ENCODE measurements around the gene CXorf65.

DNA sequence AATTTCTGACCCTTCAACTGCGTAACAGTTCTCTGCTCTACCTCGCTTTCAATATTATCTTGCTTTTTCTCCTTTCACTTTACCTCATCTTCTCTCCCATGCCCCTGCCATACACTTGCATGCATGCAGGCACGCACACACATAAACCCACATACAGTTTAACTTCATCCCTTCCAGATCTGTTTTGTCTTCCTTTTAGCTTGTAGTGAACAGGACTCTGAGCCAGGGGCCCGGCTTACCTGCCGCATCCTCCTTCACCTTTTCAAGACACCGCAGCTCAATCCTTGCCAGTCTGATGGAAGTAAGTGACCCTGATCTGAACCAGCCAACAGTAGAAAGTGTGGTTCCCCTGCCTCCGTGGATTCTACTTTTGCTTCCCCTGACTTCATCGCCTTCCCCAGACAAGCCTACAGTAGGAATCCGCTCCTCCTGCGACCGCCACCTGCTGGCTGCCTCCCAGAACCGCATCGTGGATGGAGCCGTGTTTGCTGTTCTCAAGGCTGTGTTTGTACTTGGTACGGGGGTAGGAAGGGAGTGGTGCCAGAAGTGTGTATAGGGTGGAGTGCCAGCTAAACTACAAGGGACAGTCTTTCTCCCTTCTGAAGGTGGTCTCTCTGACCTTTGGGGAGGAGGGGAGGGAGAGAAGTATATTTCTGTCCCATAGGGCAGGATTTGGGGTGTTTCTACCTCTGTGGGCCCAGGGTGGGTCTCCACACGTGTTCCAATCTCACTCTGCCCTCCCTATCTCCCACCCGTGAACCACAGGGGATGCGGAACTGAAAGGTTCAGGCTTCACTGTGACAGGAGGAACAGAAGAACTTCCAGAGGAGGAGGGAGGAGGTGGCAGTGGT is 22.6 kb upstream of the CXorf65 start:
- TF ChIP-seq, protein P1, sequence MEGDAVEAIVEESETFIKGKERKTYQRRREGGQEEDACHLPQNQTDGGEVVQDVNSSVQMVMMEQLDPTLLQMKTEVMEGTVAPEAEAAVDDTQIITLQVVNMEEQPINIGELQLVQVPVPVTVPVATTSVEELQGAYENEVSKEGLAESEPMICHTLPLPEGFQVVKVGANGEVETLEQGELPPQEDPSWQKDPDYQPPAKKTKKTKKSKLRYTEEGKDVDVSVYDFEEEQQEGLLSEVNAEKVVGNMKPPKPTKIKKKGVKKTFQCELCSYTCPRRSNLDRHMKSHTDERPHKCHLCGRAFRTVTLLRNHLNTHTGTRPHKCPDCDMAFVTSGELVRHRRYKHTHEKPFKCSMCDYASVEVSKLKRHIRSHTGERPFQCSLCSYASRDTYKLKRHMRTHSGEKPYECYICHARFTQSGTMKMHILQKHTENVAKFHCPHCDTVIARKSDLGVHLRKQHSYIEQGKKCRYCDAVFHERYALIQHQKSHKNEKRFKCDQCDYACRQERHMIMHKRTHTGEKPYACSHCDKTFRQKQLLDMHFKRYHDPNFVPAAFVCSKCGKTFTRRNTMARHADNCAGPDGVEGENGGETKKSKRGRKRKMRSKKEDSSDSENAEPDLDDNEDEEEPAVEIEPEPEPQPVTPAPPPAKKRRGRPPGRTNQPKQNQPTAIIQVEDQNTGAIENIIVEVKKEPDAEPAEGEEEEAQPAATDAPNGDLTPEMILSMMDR (IDR thresholded peaks at IDR 0.05), result peak; percentile 80
- no peak for TF ChIP-seq ZFX (IDR thresholded peaks at IDR 0.05; ENCODE audit: borderline replicate concordance)

Measured in 22Rv1 (cell line).